Body of pancreas (tissue), 4 donors: ENCODE measurements around the gene DHX35.

Source experiments
- POLR2A ChIP-seq, 3 donors: fragments of 450-650 bp; IDR thresholded peaks; one replicate each; pipeline ENCODE4 v1.6.1; 2016; ENCODE audit warnings: antibody characterized with exemption in 3 of 3, mild to moderate bottlenecking in 2 of 3
- TF ChIP-seq, protein P1 (sequence below), 7 experiments: fragments of 450-650 bp in 4 of 7; fragments of 200-600 bp in 3 of 7; sonication (generic) in 3 of 7; IDR thresholded peaks; one replicate each; pipeline ENCODE4 v1.5.1; 2016 to 2019; ENCODE audit warnings: antibody characterized with exemption in 7 of 7

DNA sequence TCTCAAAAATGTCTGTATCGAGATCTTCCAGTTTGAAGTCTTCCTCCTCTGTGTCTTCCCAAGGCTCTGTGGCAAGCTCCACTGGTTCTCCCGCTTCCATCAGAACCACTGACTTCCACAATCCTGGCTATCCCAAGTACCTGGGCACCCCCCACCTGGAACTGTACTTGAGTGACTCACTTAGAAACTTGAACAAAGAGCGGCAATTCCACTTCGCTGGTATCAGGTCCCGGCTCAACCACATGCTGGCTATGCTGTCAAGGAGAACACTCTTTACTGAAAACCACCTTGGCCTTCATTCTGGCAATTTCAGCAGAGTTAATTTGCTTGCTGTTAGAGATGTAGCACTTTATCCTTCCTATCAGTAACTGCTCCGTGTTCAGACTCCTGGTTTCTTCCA is 10.0 kb upstream of the DHX35 start:
- no peak for TF ChIP-seq POLR2A (IDR thresholded peaks at IDR 0.05)
- TF ChIP-seq, protein P1, sequence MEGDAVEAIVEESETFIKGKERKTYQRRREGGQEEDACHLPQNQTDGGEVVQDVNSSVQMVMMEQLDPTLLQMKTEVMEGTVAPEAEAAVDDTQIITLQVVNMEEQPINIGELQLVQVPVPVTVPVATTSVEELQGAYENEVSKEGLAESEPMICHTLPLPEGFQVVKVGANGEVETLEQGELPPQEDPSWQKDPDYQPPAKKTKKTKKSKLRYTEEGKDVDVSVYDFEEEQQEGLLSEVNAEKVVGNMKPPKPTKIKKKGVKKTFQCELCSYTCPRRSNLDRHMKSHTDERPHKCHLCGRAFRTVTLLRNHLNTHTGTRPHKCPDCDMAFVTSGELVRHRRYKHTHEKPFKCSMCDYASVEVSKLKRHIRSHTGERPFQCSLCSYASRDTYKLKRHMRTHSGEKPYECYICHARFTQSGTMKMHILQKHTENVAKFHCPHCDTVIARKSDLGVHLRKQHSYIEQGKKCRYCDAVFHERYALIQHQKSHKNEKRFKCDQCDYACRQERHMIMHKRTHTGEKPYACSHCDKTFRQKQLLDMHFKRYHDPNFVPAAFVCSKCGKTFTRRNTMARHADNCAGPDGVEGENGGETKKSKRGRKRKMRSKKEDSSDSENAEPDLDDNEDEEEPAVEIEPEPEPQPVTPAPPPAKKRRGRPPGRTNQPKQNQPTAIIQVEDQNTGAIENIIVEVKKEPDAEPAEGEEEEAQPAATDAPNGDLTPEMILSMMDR (IDR thresholded peaks at IDR 0.05), result no peak
